ENCODE results near the gene GALNT10. TPM values are rescaled to one million over a fixed set of nuclear protein-coding genes. Genes with fewer than 3 reads are reported as not detected.

The GALNT10 gene
- total and polyA plus RNA-seq, 3 donors from 2014 or later = 15.7 to 19.3 (median 17.2) TPM

DNA sequence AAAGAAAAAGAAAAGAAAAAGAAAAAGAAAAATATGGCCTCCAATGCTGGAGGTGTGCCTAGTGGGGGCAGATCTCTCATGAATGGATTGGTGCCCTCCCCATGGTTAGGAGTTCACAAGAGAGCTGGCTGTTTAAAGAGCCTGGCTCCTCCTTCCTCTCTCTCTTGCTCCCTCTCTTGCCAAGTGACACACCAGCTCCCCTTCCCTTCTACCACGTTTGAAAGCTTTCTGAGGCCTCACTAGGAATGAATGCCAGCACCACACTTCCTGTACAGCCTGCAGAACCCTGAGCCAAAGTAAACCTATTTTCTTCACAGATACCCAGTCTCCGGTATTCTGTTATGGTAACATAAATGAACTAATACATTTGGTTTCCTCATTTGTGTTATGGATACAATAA is 14.4 kb upstream of the GALNT10 start:
- no peak for DNase-seq
- Histone ChIP-seq H3K27ac (no peak overlapping the region), H3K4me3 (no peak overlapping the region), H3K4me1 (no peaks in the 10 kb centered on the region), H3K27me3 (no peaks in the 10 kb centered on the region), H3K36me3 (ENCODE audit: low read depth, missing control alignments) (no peaks in the 10 kb centered on the region), H3K9me3 (no peaks in the 10 kb centered on the region)
- 35 to 49% methylated on average over 2 of the region's 2 CpGs for WGBS, 2 donors
- intact Hi-C loops (cut with DNase I; ENCODE audit: low total_unique reads) = no loop called here
- TF ChIP-seq POLR2A (IDR thresholded peaks at IDR 0.05) = no peak
- TF ChIP-seq, protein P1, sequence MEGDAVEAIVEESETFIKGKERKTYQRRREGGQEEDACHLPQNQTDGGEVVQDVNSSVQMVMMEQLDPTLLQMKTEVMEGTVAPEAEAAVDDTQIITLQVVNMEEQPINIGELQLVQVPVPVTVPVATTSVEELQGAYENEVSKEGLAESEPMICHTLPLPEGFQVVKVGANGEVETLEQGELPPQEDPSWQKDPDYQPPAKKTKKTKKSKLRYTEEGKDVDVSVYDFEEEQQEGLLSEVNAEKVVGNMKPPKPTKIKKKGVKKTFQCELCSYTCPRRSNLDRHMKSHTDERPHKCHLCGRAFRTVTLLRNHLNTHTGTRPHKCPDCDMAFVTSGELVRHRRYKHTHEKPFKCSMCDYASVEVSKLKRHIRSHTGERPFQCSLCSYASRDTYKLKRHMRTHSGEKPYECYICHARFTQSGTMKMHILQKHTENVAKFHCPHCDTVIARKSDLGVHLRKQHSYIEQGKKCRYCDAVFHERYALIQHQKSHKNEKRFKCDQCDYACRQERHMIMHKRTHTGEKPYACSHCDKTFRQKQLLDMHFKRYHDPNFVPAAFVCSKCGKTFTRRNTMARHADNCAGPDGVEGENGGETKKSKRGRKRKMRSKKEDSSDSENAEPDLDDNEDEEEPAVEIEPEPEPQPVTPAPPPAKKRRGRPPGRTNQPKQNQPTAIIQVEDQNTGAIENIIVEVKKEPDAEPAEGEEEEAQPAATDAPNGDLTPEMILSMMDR (IDR thresholded peaks at IDR 0.05) = no peak

DNA sequence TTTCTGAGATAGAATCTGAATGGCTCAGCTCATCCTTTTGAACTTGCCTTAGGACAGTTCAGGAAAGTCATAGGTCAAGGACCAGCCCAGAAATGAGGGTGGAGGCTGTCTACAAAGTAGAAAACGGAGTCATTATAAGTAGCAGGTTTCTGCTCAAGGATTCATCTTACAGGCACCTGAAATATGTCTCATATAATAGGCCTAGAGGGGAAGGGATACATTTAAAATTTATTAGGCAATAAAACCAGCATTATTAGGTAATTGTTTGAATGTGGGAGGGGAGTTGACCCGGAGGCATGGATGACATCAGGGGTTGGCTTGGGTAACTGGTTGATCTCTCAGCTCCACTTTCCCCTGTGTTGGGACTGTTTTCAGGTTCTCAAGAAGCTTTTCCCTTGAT is 11.9 kb upstream of the GALNT10 start:
- TF ChIP-seq, protein P1 (IDR thresholded peaks at IDR 0.05) = no peak
- no peak for TF ChIP-seq POLR2A (IDR thresholded peaks at IDR 0.05)
- no peaks in the 10 kb centered on the region for H3K36me3 ChIP-seq (ENCODE audit: low read depth, missing control alignments)
- H3K4me1 ChIP-seq = no peaks in the 10 kb centered on the region
- 70 to 74% methylated on average over 2 of the region's 2 CpGs for WGBS, 2 donors
- intact Hi-C loops (cut with DNase I; ENCODE audit: low total_unique reads) = no loop called here
- no peak overlapping the region for H3K27ac ChIP-seq
- H3K27me3 ChIP-seq = no peaks in the 10 kb centered on the region
- no peaks in the 10 kb centered on the region for H3K9me3 ChIP-seq
- no peak for DNase-seq
- H3K4me3 ChIP-seq = no peak overlapping the region

DNA sequence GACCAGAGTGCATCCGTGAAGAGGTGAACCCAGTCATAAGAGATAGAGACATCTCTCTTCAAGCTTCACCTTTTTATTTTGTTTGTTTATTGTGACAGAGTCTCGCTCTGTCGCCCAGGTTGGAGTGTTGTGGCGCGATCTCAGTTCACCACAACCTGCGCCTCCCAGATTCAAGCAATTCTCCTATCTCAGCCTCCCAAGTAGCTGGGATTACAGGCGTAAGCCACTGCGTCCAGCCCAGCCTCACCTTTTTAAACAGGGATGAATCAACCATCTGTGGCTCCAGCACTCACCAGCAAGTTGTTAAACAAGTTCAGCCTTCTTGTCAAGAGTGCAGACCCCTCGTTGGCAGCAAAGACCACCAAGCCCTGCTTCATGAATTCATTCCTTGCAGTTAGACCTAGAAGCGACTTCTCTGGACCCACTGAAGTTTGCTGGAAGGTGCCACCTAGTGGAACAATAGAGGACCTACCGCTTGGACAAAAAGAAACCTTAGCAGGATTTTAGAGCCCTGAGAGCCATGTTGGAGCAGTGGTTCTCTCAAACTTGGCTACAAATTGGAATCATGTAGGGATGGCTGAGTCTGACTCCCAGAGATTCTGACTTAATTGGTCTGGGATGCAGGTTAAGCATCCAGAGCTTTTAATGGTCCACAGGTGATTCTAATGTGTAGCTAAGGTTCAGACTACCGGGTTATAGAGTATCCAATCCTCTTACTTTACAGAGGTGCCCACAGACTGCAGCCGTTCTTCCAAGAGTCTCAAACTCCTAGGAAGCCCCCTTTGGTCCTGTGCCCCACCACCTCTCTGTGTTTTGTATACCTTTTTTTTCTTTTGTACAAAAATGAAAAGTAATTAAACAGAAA is 10.5 kb upstream of the GALNT10 start:
- H3K4me3 ChIP-seq = no peak overlapping the region
- no peak overlapping the region for H3K27ac ChIP-seq
- H3K27me3 ChIP-seq = no peaks in the 10 kb centered on the region
- H3K36me3 ChIP-seq (ENCODE audit: low read depth, missing control alignments) = no peaks in the 10 kb centered on the region
- TF ChIP-seq POLR2A (IDR thresholded peaks at IDR 0.05) = no peak
- TF ChIP-seq, protein P1 (IDR thresholded peaks at IDR 0.05) = peak; percentile 52 to 82 (median 79)
- DNase-seq = peak; percentile 62
- H3K4me1 ChIP-seq = no peaks in the 10 kb centered on the region
- H3K9me3 ChIP-seq = no peaks in the 10 kb centered on the region
- WGBS, 2 donors = 52% methylated on average over 13 of the region's 13 CpGs
- intact Hi-C loops (cut with DNase I; ENCODE audit: low total_unique reads) = loop anchor here (5.0 to 10.0 kb wide), 2 partner anchors 108 to 205 kb away; no protein-coding TSS in a partner anchor

DNA sequence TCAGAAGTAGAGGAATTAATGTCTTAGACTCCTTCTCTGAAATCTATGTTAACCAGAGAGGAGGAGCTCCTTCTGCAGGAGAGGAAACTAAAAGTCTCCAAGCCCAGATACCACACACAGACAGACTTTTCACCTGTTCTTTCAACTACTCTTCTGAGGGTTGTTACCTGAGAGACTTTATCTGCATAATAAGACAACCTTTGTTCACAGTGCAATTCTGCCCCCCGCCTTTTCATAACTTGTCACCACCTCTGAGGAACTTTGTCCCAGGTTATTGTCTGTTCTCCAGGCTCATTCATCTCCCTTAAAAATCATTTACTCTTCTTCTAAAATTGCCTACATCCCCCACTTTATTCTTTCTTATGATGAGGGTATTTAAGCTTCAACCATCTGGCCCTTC is 9.4 kb upstream of the GALNT10 start:
- intact Hi-C loops (cut with DNase I; ENCODE audit: low total_unique reads) = loop anchor here (5.0 to 10.0 kb wide), 2 partner anchors 109 to 206 kb away; no protein-coding TSS in a partner anchor

More for the DNA sequence above, 9.4 kb upstream of the GALNT10 start:
- 97 to 100% methylated on average over 1 of the region's 1 CpG for WGBS, 2 donors
- no peaks in the 10 kb centered on the region for H3K4me1 ChIP-seq
- no peaks in the 10 kb centered on the region for H3K36me3 ChIP-seq (ENCODE audit: low read depth, missing control alignments)
- no peaks in the 10 kb centered on the region for H3K9me3 ChIP-seq
- TF ChIP-seq POLR2A (IDR thresholded peaks at IDR 0.05) = no peak
- TF ChIP-seq, protein P1 (IDR thresholded peaks at IDR 0.05) = no peak
- H3K27me3 ChIP-seq = no peaks in the 10 kb centered on the region
- no peak for DNase-seq
- H3K4me3 ChIP-seq = no peak overlapping the region
- H3K27ac ChIP-seq = no peak overlapping the region
